Hepatocyte (in vitro differentiated cells): ENCODE results near the gene PHB1.

Source experiments
- CTCF ChIP-seq: fragments of 200-600 bp; sonication (generic); IDR thresholded peaks from 2 replicates; pipeline ENCODE4 v1.5.1; 2016; ENCODE audit warnings: antibody characterized with exemption, mild to moderate bottlenecking; ENCODE audit not compliant: poor library complexity
- EZH2phosphoT487 ChIP-seq: fragments of 200-600 bp; sonication (generic); IDR thresholded peaks from one replicate; pipeline ENCODE4 v1.6.1; 2018; ENCODE audit warnings: antibody characterized with exemption, mild to moderate bottlenecking, low read depth, moderate library complexity; ENCODE audit not compliant: unreplicated experiment, severe bottlenecking

DNA sequence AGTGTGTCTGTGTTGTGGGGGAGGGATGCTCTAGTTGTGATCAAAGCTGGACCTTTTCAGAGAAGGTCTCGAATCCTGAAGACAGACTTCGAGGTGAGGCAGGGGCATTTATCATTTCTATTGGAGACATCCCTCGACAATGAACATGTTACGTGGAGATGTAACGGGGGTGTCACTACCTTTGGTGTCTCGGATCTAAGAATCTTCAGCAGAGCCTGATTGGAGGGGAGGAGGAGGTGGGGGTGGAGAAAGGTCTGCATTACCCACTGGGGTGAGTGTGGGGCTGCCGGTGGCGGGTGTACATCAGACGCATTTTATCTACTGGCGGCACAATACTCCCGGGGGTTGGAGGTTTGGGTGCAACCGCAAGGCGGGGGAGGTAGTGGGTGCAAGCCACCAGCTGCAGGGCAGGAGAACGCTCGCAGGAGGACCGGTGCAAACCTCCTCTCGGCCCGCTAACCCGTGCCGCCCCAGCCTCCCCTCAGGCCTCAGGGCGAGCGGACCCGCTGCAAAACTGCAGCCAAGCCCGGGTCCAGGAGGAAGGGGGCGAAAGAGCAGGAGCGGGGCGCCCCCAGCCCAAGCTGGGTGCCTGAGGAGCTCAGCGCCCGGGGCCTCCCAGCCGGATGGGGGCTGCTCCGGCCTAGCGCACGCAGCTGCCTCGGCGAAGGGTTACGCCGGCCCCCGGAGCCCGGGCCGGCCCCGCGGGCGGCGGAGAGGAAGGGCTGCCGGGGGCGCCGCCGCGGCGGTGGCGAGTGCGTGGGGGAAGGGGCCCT lies 53.4 kb downstream of the PHB1 start:
- TF ChIP-seq EZH2phosphoT487 (no peak), CTCF (no peak)
